CD14-positive monocyte (primary cell): ENCODE data around the gene GRIN2C. TPM values are rescaled to one million over a fixed set of nuclear protein-coding genes. Genes with fewer than 3 reads are reported as not detected.

Source experiments
- DNase-seq, 3 donors: peaks; one replicate each; pipeline ENCODE4 v3.0.0-alpha.2; 2011 to 2022
- H2AFZ ChIP-seq: 2 replicates; pipeline ENCODE4 v1.6.0; 2012; ENCODE audit warnings: mild to moderate bottlenecking, low read depth, low read length, inconsistent platforms; ENCODE audit not compliant: insufficient read depth, poor library complexity, severe bottlenecking
- H3K27ac ChIP-seq, 2 donors: 1 replicate in 1 of 2; 2 replicates in 1 of 2; pipeline ENCODE4 v1.5.1; 2012 to 2013; ENCODE audit warnings: low read length in 2 of 2, control low read depth in 1 of 2, inconsistent platforms in 1 of 2, low read depth in 1 of 2, mild to moderate bottlenecking in 1 of 2
- H3K27me3 ChIP-seq, 2 donors: one replicate each; pipeline versions ENCODE4 v1.6.0 to v1.6.1; 2011 to 2013; ENCODE audit warnings: low read length in 2 of 2; ENCODE audit not compliant: control insufficient read depth in 2 of 2, insufficient read depth in 2 of 2
- H3K36me3 ChIP-seq, 2 donors: replicated peaks in 1 of 2; 1 replicate in 1 of 2; 2 replicates in 1 of 2; pipeline versions ENCODE4 v1.5.1 to v1.6.1; 2012 to 2013; ENCODE audit warnings: low read length in 2 of 2, control low read depth in 1 of 2, inconsistent platforms in 1 of 2, mild to moderate bottlenecking in 1 of 2; ENCODE audit not compliant: insufficient read depth in 2 of 2, control insufficient read depth in 1 of 2
- H3K4me1 ChIP-seq, 2 donors: 1 replicate in 1 of 2; 2 replicates in 1 of 2; pipeline versions ENCODE4 v1.5.1 to v1.6.1; 2012 to 2013; ENCODE audit warnings: low read length in 2 of 2, control low read depth in 1 of 2, inconsistent platforms in 1 of 2, mild to moderate bottlenecking in 1 of 2, moderate library complexity in 1 of 2; ENCODE audit not compliant: insufficient read depth in 2 of 2, control insufficient read depth in 1 of 2
- H3K4me2 ChIP-seq: replicated peaks from 2 replicates; pipeline ENCODE3; 2012; ENCODE audit warnings: low read length, moderate library complexity, mild to moderate bottlenecking; ENCODE audit not compliant: poor library complexity, severe bottlenecking; ENCODE audit errors: extremely low read depth
- H3K4me3 ChIP-seq, 3 experiments: fragments of 200-600 bp in 1 of 3; sonication (generic) in 1 of 3; replicated peaks in 1 of 3; 1 replicate in 2 of 3; 2 replicates in 1 of 3; pipeline ENCODE4 v1.5.1; 2011 to 2013; ENCODE audit warnings: low read length in 3 of 3, mild to moderate bottlenecking in 3 of 3, control low read depth in 2 of 3, low read depth in 2 of 3, inconsistent platforms in 1 of 3, moderate library complexity in 1 of 3
- H3K79me2 ChIP-seq: 2 replicates; pipeline ENCODE4 v1.6.0; 2012; ENCODE audit warnings: mild to moderate bottlenecking, control low read depth, inconsistent platforms, low read length, moderate library complexity; ENCODE audit not compliant: insufficient read depth
- H3K9ac ChIP-seq: 2 replicates; pipeline ENCODE4 v1.6.0; 2017; ENCODE audit warnings: low read length, mild to moderate bottlenecking; ENCODE audit not compliant: insufficient read depth, poor library complexity, severe bottlenecking
- H3K9me3 ChIP-seq, 2 donors: replicated peaks in 1 of 2; 1 replicate in 1 of 2; 2 replicates in 1 of 2; pipeline versions ENCODE4 v1.5.1 to v1.6.1; 2012 to 2013; ENCODE audit warnings: low read length in 2 of 2, control low read depth in 1 of 2; ENCODE audit not compliant: control insufficient read depth in 1 of 2, insufficient read depth in 1 of 2
- H4K20me1 ChIP-seq: 2 replicates; pipeline ENCODE4 v1.6.0; 2012; ENCODE audit warnings: mild to moderate bottlenecking, low read length, control low read depth, moderate library complexity; ENCODE audit not compliant: insufficient read depth
- H3K27ac Mint-ChIP-seq, 7 donors: one replicate each; pipeline ENCODE4 v1.8.0; 2020; ENCODE audit warnings: mild to moderate bottlenecking in 7 of 7, mixed read lengths in 7 of 7, moderate library complexity in 6 of 7, inconsistent platforms in 2 of 7
- H3K27me3 Mint-ChIP-seq, 3 donors: one replicate each; pipeline ENCODE4 v1.8.0; 2021 to 2022; ENCODE audit warnings: low read depth in 3 of 3, mild to moderate bottlenecking in 3 of 3, mixed read lengths in 3 of 3, moderate library complexity in 3 of 3, inconsistent platforms in 1 of 3
- H3K36me3 Mint-ChIP-seq, 2 donors: one replicate each; pipeline ENCODE4 v1.8.0; 2020; ENCODE audit warnings: mixed read lengths in 2 of 2, inconsistent platforms in 1 of 2, mild to moderate bottlenecking in 1 of 2
- H3K4me1 Mint-ChIP-seq: one replicate; pipeline ENCODE4 v1.8.0; 2020; ENCODE audit warnings: mild to moderate bottlenecking, mixed read lengths
- H3K4me3 Mint-ChIP-seq, 2 donors: one replicate each; pipeline ENCODE4 v1.8.0; 2020; ENCODE audit warnings: mild to moderate bottlenecking in 2 of 2, mixed read lengths in 2 of 2, moderate library complexity in 1 of 2
- H3K9me3 Mint-ChIP-seq, 7 donors: one replicate each; pipeline ENCODE4 v1.8.0; 2020 to 2022; ENCODE audit warnings: mixed read lengths in 7 of 7, mild to moderate bottlenecking in 6 of 7, moderate library complexity in 6 of 7, inconsistent platforms in 2 of 7
- WGBS: methylation state at CpG from one replicate; pipeline ENCODE4 v1.1.5; 2013; ENCODE audit warnings: missing lambda C conversion rate; ENCODE audit not compliant: insufficient coverage; 5-methylcytosine and 5-hydroxymethylcytosine counted together
- intact Hi-C, 2 donors: fragments of 100-400 bp; cut with micrococcal nuclease; formaldehyde crosslinking; loops; one replicate each; pipeline versions ENCODE4 v1.15.0 to v1.15.1; 2023
- polyA plus RNA-seq, 3 donors: library from polyadenylated mRNA; depleted of rRNA in 1 of 3; unstranded in 2 of 3; stranded (reverse) in 1 of 3; fragments of 300-500 nt in 2 of 3; fragments of >200 nt in 1 of 3; fragmentation: Illumina TruSeq in 2 of 3; gene quantifications; 1 replicate in 2 of 3; 2 replicates in 1 of 3; pipeline ENCODE4 v1.2.3, GENCODE V29; 2012 to 2021
- TF ChIP-seq, protein P1 (sequence below): fragments of 200-600 bp; IDR thresholded peaks from one replicate; pipeline ENCODE4 v1.8.0; 2022; ENCODE audit warnings: antibody characterized with exemption, mild to moderate bottlenecking

GRIN2C gene
- polyA plus RNA-seq, 3 donors = 0.04 TPM; not detected in 2

DNA sequence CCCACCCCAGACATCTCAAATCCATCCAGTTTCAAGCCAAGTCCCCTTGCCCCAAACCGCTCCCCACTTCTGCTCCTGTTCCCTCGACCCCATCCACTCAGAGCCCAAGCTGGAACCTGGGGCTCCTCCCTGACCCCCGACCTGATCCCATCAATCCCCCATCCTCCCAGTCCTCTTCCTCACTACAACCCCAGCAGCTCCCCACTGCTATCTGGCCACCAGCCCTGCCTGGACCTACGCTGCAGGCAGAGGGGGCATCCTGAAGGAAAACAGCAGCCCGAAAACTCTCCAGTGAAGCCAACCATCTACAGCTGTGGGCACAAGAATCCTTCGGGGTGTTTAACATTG is 9.2 kb upstream of the GRIN2C start:
- Histone ChIP-seq H3K4me3 (no peak overlapping the region), H3K4me2 (no peak overlapping the region), H3K4me1 (peaks cover 13 to 17% of the 10 kb centered on the region in 2 donors), H3K27ac (no peak overlapping the region), H3K79me2 (no peaks in the 10 kb centered on the region), H3K36me3 (no peaks in the 10 kb centered on the region), H4K20me1 (no peaks in the 10 kb centered on the region), H3K27me3 (no peaks in the 10 kb centered on the region), H3K9ac (no peak overlapping the region), H2AFZ (no peak overlapping the region), H3K9me3 (no peaks in the 10 kb centered on the region)
- H3K9me3 Mint-ChIP-seq = peaks cover 0 to 3% (median 0%) of the 10 kb centered on the region in 7 donors
- H3K4me1 Mint-ChIP-seq = peaks cover 18% of the 10 kb centered on the region
- H3K4me3 Mint-ChIP-seq = peak overlapping the region in 1 of 2 donors; percentile 24
- H3K36me3 Mint-ChIP-seq = peaks cover 12 to 15% of the 10 kb centered on the region in 2 donors
- TF ChIP-seq, protein P1, sequence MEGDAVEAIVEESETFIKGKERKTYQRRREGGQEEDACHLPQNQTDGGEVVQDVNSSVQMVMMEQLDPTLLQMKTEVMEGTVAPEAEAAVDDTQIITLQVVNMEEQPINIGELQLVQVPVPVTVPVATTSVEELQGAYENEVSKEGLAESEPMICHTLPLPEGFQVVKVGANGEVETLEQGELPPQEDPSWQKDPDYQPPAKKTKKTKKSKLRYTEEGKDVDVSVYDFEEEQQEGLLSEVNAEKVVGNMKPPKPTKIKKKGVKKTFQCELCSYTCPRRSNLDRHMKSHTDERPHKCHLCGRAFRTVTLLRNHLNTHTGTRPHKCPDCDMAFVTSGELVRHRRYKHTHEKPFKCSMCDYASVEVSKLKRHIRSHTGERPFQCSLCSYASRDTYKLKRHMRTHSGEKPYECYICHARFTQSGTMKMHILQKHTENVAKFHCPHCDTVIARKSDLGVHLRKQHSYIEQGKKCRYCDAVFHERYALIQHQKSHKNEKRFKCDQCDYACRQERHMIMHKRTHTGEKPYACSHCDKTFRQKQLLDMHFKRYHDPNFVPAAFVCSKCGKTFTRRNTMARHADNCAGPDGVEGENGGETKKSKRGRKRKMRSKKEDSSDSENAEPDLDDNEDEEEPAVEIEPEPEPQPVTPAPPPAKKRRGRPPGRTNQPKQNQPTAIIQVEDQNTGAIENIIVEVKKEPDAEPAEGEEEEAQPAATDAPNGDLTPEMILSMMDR = no peak
- peaks cover under 1 to 16% (median 5%) of the 10 kb centered on the region in 3 donors for H3K27me3 Mint-ChIP-seq
- intact Hi-C loops = loop anchor here (10.0 kb wide), 3 partner anchors 204 to 494 kb away; no protein-coding TSS in a partner anchor
- DNase-seq = no peak
- no peak overlapping the region for H3K27ac Mint-ChIP-seq
- WGBS = 96% methylated on average over 6 of the region's 6 CpGs

DNA sequence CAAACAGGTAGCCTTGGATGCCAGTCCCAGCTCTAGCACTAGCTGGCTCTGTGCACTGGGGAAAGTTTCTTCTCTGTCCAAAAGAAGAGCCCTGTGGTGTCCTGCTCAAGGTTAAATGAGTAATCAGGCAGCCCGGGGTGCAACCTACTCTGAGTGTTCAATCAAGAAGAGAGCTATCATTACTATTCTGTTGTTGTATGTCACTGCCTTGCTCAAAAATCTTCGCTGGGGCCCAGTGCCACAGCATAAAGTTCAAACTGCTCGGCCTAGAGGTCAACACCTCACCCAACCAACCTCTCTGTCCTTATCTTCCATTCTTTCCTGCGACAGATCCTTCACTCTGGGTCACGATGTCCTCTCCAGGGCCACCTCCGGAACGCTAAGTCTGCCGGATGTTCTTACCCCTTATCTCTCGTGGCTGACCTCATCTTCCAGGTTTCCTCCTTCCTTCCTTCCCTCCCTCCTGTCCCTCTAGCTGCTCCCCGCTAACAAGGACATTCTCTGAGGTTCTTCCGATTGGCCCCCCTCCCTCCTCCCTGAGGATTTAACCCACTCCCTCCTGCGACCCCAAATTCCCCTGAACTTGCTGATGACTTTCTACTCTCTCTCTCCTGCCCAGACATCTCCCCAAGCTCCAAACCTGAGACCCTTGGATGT is 8.7 kb upstream of the GRIN2C start:
- DNase-seq = no peak
- no peak overlapping the region for H2AFZ ChIP-seq
- peaks cover 9 to 12% of the 10 kb centered on the region in 2 donors for H3K4me1 ChIP-seq
- no peak overlapping the region for H3K9ac ChIP-seq
- H3K9me3 ChIP-seq = no peaks in the 10 kb centered on the region
- Mint-ChIP-seq H3K4me3 (peak overlapping the region in 1 of 2 donors; percentile 24), H3K9me3 (peaks cover 0 to 3% (median 0%) of the 10 kb centered on the region in 7 donors), H3K36me3 (peaks cover 16 to 20% of the 10 kb centered on the region in 2 donors), H3K27me3 (peaks cover 5 to 16% (median 5%) of the 10 kb centered on the region in 3 donors), H3K27ac (no peak overlapping the region), H3K4me1 (peaks cover 15% of the 10 kb centered on the region)
- H3K4me2 ChIP-seq = no peak overlapping the region
- no peaks in the 10 kb centered on the region for H3K27me3 ChIP-seq
- H3K27ac ChIP-seq = no peak overlapping the region
- H3K4me3 ChIP-seq = no peak overlapping the region
- H3K36me3 ChIP-seq = no peaks in the 10 kb centered on the region
- intact Hi-C loops = loop anchor here (10.0 kb wide), 3 partner anchors 204 to 494 kb away; no protein-coding TSS in a partner anchor
- TF ChIP-seq, protein P1 = no peak
- no peaks in the 10 kb centered on the region for H3K79me2 ChIP-seq
- H4K20me1 ChIP-seq = no peaks in the 10 kb centered on the region
- whole genome bisulfite sequencing = 68% methylated on average over 12 of the region's 12 CpGs
